NCI-H2196 treated with DMSO at 0.1 percent for 48 hours (cell line): ENCODE measurements around the gene GPR85.
"Not testable (repeated sequence)": the region's sequence is repeated elsewhere in the genome, so short reads cannot be mapped to it uniquely, and the experiment has no call there.

Experiments
- DNase-seq: peaks from one replicate; lab custom pipeline; 2025; ENCODE audit not compliant: unreplicated experiment; lab: John Stamatoyannopoulos, UW

Gene GPR85

DNA sequence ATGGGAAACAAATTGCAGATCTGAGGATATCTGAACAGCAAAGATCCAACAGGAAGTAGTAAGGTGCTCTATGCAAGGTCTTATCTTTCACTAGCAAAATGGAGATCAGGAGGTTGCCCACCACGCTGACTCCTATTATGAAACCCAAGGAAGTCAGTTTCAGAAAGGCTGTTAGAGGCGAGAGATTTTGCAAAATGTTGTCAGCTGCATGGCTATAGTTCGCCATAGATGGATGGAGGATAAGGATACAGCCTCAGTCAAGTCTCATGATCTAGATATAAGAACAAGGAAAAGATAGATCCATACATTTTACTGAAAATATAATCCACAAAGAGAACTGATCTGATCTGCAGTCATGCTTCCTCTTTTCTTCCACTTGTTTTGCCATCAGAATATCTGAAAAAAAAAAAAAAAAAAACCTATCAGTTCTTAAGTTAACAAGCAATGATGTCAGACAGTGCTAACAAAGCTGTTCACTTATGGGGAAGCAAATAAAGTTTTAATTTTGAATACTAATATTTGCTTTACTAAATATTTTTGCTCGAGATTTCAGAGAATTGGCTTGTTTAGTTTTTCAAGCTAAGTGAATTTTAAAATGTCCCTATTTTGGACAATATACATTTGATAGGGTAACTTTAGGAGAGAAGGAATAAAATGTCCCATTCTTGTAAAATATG, 2.0 kb downstream of the GPR85 start:
- no peak for DNase-seq

DNA sequence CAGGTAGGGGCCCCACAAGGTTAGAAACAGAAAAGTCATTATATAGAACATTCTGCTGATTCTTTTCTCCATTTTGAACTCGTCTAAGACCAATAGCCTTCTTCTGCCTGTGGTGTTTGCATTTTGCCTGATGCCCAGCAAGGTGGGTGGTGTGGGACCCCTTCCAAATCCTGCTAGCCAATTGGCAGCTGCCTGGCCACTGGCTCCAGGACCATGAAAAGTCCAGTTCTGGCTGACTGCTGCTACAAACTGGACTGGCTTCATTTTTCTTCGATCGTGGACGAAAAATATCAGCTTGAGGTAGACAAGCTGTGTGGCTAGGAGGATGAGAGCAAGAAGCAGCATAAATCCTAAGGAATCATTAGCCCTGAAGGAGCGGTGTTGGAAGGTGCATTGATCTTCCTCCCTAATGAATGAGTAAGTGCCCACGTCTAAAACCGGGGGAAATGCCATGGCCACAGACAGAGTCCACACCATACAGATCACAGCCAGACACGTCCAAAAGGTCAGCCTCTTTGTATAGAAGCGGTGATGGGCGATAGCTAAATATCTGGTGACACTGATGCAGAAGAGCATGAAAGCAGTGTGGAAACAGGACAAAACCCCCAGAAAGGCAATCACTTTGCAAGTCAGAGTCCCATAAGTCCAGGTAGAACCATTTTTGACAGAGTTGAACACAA, 2.7 kb downstream of the GPR85 start:
- DNase-seq: no peak

DNA sequence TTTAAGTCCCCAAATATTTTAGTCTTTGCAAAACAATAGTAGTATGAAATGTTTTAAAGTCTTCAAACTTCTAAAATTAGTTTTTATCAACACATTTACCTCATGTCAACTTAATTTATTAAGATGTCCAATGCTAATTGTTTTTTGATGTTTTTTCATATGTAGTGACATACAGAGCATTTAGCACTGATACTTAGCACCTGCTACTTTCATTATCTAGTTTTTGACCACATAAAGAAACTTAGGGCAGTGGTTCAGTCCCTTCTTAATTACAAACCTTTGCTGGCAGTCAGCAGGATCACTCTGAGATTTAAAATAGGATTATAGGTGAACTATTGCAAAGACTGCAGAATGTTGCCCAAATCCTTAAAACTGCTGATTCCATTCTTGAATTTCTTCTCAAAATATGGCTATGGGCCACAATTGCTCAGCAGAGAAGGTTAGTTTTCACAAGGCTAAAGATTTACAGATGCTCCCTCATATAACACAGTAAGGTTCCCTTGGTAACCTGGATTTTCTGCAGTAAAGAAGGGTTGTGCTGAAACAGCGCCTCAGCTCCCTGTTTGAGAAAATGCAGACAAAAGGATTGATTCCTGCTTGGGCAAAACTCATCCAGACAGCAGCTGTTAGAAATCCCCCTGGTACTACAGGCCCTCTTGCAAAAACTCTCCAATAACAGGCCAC, 3.4 kb downstream of the GPR85 start:
- no peak for DNase-seq

DNA sequence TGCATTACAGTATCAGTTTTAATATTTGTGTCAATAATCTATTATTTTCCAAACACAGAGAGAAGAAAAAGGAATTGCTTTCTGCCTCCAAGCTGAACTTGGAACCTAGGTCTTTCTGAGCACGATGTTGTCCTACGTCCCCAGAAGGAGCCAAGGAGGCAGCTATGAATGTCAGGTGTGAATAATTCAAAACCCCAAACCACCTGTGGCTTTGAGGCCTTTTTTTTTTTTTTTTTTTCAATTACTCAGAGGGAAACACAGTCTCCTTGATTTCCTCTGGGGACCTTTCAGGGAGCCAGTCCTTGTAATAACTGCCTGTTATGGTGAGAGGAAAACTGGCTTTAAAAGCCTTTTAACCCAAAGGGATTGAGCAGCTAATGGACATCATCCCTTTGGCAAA, 8.3 kb downstream of the GPR85 start:
- DNase-seq: no peak

DNA sequence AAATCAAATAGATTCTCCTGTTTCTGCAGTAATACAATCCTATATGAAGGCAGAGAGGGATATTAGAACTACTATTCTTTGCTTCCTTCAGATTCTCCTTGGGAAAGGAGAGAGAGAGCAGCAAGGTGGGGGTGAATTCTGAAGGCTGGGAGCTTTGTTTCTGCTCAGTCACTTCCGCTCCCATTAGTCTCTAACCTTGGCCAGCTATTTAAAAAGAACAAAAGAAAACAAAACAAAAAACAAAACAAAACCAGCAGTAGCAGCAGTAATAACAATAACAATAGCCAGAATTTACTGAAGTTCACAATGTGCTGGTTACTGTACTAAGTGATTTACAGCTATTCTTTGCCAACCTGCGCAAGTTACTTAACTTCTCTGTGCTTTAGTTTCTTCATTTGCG, 9.9 kb downstream of the GPR85 start:
- no peak for DNase-seq

DNA sequence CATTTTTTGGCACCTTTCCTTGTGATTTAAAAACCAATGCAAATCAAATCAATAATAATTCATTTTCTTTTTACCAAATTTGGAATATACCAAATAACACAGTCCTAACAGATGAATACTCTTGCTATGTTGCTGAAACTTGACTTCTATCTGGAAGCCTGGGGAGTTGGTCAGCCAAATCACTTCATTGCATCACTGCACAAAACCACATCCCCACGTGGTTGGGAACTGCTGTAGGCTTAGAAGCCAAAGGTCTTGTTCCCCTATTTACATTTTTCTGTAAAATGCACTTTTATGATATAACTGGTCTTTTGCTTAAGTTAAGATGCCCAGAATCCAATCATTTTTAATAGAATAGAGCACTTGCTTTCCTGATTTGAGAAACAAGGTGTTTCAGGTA, 15.2 kb downstream of the GPR85 start:
- no peak for DNase-seq

DNA sequence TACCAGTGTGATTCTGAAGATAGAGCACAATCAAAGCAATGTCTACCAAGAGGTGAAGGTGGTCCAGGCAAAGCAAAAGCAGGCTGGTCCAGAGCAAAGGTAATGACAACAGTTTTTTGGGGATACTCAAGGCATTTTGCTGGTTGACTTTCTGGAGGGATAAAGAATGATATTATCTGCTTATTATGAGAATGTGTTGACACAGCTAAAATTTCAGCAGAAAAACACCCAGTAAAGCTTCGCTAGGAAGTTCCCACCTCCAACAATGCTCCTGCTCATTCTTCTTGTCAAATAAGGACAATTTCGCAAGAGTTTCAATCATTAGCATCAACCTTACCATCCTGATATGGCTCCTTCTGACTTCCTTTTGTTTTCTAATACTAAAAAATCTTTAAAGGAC, 24.1 kb downstream of the GPR85 start:
- no peak for DNase-seq

DNA sequence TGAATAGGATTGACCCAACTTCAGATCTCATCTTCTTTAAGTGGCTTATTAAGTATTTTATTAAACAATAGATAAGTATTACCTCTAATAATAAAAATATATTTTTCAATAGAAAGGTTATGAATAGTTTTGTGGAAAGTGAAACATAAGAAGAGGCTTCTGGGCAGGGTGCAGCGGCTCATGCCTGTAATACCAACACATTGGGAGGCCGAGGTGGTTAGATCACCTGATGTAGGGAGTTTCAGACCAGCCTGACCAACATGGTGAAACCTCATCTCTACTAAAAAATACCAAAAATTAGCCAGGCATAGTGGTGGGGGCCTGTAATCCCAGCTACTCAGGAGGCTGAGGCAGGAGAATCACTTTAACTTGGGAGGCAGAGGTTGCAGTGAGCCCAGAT, 26.5 kb downstream of the GPR85 start:
- DNase-seq: no peak

DNA sequence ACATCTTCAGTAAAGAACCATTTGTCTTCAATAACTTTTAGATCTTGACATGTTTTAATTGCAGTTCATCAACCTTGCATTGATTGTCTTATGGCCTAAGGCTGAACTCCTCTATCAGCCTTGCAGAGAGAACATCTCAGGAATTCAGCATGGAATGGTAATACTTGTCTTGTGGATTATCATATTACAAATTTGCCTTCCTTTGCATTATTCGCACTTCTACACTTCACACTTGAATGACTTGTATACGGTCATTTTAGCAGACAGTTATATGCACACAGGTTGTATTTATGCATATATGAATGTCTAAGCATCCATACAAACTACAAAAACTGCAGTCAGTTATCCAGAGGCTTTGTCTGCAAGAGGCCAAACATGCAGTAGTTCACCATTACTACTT, 31.7 kb downstream of the GPR85 start:
- DNase-seq: no peak

DNA sequence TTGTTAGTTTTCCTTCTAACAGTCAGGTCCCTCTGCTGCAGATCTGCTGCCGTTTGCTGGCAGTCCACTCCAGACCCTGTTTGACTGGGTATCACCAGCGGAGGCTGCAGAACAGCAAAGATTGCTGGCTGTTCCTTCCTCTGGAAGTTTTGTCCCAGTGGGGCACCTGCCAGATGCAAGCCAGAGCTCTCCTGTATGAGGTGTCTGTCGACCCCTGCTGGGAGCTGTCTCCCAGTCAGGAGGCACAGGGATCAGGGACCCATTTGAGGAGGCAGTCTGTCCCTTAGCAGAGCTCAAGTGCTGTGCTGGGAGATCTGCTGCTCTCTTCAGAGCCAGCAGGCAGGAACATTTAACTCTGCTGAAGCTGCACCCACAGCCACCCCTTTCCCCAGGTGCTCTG, 32.4 kb downstream of the GPR85 start:
- DNase-seq: not testable (repeated sequence)

DNA sequence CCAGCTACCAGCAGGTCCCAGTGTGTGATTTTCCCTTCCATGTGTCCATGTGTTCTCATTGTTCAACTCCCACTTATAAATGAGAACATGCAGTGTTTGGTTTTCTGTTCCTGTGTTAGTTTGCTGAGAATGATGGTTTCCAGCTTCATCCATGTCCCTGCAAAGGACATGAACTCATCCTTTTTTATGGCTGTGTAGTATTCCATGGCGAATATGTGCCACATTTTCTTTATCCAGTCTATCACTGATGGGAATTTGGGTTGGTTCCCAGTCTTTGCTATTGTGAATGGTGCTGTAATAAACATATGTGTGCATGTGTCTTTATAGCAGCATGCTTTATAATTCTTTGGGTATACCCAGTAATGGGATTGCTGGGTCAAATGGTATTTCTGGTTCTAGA, 37.4 kb downstream of the GPR85 start:
- not testable (repeated sequence) for DNase-seq

DNA sequence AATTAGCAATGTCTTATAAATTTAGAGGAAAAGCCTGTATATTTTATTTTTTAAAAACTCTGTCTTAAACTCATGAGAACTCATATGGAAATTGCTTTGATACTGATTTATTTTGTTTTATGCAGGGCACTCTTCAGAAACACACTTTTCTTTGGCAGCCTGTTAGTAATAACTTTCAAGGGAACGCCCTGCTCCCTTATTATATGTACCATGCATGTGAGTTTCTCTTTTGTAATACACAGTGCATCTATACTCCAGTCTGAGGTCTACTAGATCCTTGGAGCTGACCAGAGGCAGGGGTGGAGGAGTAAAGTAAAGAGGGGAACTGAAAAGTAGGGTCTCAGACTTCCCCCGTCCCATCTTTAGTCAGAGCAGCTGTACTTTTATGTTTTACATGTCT, 40.2 kb downstream of the GPR85 start:
- DNase-seq: no peak

DNA sequence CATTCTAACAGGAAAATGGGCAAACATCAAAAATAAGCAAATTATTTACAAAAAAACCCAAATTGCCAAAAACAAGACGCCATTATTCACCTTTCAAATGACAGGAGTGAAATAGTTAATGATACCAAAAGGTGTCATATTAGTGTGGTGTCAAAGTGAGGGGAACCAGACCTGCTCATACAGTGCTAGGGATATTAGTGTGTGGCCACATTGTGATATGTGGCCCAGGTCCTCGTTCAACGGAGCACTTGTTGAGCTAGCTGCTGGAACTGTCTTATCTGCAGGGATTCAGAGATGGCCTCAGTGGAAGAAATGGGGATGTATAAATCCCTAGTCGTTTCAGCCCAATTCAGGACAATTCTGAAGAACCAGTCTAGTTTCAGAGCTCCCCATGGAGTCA, 41.2 kb downstream of the GPR85 start:
- no peak for DNase-seq

DNA sequence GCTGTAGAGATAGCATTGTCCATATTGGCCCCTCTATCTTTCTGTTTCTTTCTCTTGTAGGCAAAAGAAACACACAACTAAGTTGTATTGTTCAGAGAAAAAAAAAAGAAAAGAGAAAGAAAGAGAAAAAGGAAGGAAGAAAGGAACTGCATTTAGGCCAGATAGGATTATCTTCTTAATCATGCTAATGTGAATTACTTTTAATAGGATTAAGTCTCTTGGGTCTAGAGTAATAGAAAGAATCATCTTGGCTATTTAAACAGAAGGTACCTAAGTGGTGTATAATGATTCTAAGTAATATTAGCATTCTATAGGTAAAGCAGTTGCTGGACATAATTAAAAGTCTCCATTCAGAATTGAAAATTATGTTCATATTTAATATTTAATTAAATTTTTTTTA, 42.2 kb downstream of the GPR85 start:
- no peak for DNase-seq

DNA sequence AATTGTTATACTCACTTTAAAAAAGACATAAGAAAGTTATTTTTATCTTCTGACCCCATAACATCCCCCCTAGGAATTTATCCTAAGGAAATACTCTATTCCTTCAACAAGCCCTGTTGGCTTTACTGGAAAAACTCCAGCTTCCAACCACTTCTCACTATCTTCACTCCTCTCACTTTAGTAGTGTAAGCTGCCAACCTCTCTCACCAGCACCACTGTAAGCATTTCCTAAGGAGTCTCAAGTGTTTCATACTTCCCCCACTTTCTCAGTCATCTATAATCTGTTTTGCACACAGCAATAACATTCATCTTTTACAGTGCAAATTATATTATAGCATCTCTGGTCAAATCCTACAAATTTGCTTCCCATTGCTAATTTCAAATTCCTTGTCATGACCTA, 45.8 kb downstream of the GPR85 start:
- no peak for DNase-seq

DNA sequence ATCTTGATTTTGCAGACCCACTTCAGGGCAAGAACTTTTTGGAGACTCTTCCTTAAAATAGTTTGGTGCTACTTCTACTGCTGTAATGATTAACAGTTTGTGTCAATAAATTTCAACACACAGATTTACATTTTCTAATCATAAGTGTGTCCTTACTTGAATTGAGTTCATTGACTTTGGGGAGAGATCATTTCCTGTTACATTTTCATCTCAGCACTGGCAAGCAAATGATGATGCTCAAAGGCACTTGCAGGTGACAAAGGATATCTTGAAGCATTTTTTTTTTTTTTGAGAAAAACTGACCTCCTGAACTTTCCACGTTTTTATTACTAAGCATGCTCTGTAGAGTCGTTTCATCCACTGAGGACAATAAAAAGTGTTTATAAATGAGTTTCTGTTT, 52.7 kb downstream of the GPR85 start:
- no peak for DNase-seq
